GM18867 (cell line): ENCODE data around the gene MEF2A.
"Not testable (repeated sequence)": the region's sequence is repeated elsewhere in the genome, so short reads cannot be mapped to it uniquely, and the experiment has no call there.

Source experiments
- ATAC-seq: cut with Tn5 transposase; IDR thresholded peaks from one replicate; pipeline ENCODE4 v1.9.1; 2021; ENCODE audit warnings: mild to moderate bottlenecking, moderate library complexity; ENCODE audit not compliant: unreplicated experiment

Gene MEF2A

DNA sequence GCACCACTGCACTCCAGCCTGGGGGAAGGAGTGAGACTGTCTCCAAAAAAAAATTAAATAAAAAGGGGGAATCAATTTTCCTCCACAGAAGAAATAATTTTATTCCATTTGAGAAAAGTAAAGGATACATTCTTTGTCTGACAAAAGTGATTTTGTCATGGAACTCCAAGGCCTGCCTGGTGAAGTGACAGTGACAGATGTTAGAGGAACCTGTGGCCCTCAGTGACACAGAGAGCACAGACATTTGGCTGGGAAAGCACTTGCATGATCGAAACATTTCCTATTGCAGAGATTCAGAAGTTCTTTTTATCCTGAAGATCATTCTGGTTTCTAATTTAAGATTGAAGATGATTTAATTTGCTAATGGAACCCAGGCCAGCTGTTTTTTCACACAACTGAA, 161.5 kb downstream of the MEF2A start:
- no peak for ATAC-seq

DNA sequence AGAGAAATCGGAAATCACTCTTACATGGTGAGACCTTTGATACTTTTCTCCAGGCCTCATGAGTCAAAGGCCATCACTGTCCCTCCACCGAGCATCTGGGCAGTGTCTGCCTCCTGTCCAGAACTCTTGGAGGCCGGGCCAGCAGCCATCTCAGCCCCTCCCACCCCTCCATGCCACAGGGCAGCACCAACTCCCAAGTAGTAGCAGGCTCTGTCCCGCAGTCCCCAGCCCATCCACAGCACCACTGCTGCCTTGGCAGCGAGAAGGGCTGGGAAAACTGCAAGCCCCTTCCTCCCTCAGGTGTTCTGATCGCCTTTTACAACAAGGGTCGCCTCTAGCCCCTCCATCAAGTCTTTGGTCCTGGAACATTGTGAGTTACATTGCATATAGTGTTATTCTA, 161.9 kb downstream of the MEF2A start:
- no peak for ATAC-seq

DNA sequence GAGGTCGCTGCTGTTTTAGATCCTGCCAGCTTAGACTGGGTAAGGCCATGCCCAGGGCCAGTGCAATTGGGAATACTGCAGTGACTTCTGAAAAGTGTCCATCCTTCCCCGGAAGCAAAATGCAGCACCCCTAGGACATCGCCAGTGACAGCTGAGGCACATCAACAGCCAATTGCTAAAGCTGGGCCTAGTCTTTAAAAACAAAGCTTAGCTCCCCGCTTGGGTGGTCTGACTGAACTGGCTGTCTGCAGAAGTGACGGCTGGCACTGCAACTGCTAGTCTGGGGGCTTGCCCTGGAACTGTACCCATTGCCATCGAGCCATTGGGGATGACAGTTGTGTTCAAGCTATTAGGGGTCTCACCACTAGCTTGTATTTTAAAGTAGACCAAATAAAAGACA, 163.1 kb downstream of the MEF2A start:
- ATAC-seq: no peak

DNA sequence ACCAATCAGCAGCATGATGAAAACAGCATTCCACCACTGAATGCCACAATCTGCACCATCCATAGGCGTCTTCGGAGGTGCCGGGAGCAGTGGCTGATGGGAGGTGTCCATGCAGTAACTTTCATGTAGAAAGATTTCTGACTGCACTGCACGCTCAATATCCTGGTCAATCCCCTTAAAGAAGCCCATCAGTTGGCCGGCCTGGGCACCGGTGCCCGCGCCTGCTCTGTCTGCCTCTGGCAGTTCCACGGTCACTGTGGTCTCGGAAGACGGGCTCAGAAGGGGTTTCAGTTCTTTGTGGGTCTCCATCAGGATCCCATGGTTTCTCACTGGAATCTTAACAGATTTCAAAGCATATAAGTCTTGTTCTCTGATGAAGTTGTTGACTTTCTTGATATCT, 163.5 kb downstream of the MEF2A start:
- no peak for ATAC-seq

DNA sequence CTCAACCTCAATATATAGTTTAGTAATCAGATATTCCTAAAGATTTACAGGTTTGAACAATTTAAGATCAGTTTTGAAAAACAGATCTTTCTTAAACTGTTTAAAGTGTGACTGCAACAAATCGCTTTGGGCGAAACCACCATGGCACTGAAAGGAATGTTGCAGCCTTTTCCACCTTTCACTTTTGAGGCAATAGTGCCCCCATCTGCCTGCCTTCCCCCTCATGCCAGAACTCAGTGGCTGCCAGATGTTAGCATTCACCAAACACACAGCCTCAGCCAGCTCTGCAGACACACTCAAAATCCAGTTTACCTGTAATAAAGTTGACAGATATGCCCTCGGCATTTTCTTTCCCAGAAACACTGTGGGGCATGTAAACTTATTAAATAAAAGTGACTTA, 164.1 kb downstream of the MEF2A start:
- no peak for ATAC-seq

DNA sequence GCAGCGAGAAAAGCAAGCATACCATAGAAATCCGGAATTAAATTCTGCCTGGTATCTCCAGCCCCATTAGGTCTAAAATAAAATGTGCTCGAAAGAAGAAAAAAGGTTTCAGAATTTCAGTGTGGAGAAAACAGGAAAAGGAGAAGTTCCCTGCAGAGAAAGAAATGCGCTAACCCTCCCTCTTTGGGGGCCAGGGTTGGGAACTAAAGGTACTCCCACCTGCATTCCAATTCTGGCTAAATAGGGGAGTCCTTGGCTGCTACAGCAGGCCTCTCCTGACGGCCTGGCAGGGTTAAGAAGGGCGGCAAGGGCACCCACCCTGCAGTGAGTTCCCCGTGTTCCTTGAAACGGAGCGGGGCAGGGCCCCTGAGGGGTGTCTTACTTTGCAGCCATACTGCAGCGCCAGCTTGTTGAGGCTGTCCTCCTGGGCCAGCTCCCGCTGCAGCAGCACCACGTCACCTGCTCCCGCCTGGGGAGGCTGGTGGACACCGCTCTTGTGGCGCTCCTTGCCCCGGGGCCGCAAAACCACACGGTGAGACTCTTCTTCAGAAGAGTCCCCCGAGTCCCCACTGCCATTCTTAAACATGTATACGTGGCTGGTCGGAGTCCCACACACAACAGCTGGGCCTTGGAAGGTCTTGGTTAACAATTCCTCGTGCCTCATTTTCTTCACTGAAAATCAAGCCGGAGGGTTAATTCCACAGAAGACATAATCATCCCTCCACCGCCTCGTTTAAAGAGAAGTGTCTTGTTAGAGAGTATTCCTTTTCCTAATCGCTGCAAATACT, 165.7 kb downstream of the MEF2A start:
- no peak for ATAC-seq

DNA sequence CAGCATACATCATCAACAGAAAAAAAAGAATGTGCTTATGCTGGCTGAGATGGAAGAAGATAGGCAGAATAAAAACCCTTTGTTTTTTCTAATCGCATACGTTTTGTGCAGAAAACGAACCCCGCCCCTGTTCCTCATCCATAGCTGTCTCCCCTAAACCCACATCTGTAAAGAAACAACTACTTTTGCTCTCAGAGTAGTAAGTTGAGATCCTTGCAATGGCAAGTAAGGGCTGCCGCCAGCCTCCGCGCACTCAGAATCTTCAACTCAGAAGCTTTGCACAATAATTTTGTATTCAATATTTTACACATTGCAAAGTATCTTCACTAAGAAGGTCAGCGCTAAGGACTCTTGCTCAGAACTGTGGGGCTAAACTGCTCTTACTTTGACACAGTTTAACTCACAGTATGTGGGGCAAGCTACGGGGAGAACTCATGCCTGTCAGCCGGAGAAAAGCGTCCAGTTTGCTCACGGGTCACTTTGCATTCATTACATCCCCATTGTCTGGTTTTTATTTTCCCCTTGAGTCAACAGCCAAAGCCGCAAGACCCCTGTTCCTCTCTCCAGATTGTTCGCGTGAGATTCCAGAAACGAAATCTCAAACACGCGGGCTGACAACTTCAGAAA, 166.5 kb downstream of the MEF2A start:
- no peak for ATAC-seq

DNA sequence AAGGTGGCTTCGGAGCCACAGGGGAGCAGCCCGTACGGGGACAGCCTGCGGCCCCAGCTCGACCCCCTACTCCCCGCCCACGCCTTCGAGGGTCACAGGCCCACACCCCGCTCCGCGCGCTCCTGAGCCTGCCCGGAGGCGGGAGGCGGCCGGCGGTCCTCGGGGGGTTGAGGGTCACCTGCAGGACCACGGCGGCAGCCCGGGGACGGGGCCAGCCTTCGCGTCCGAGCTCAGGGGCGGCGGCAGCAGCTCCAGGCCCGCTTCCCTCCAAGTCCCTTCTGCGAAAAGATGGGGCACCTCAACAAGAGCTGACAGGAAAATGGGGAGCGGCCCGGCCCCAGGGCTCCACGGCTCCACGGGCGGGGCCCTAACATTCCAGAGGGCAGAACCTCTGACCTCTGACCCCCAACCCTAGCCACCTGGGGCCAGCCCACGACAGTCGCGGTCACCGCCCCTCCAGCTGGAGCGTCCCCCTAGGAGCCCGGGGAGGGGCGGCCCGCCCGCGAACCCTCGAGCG, 167.0 kb downstream of the MEF2A start:
- ATAC-seq: peak; percentile 1

DNA sequence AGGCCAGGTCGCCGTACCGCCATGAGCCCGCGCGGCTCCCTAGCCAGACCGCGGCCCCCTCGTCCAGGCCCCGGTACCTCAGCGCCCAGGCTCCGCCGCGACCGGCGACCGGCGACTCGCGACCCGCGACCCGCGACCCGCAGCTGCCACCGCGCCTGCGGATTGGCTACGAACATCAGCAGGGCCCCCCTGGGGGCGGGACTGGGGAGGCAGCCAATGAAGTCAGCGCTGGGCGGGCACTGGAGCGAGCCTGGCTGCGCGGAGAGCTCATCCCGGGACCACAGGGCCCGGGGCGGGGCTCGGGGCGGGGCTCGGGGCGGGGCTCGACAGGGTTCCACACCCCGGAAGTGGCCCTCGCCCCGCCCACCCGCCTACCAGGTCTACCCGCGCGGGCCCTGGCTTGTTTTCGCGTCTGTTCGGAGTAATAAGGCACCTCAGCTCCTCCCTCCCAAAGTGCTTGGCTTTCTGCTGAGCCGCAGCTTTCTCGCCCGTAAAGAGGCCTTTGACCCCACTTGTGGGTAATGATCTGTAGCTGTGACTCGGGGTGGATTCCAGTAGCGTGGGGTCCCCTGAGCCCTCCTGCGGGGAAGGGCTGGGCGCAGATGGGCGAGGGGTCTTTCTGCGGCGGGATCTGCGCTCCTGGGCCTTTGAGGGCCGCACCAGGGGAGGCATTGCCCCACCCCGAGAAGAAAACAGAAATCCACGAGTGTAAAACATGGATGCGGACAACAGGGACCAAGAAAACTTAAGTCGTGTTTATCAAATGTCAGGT, 167.7 kb downstream of the MEF2A start, which contains the start of gene LYSMD4:
TSS of gene LYSMD4 (minus strand) at position 170 of the 772 bp plus-strand sequence. CDS start 1,438 bp downstream, outside the sequence.
- peak; percentile 99 for ATAC-seq

DNA sequence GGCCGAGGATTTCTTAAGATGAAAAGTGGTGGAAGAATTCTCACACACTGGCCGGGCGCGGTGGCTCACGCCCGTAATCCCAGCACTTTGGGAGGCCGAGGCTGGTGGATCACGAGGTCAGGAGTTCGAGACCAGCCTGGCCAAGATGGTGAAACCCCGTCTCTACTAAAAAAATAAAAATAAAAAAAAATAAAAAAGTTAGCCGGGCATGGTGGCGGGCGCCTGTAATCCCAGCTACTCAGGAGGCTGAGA, 168.2 kb downstream of the MEF2A start:
- not testable (repeated sequence) for ATAC-seq

DNA sequence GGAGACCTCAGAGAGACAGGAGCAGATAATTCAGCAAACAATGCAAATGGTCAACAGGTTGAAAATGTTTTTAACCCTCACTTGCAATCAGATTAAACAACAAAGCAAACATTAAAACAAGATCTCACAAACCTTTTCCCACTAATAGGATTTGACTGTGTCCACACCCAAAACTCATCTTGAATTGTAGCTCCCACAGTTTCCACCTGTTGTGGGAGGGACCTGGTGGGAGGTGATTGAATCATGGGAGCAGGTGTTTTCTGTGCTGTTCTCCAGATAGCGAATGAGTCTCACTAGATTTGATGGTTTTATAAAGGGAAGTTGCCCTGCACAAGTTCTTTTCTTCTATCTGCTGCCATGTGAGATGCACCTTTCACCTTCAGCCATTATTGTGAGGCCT, 168.8 kb downstream of the MEF2A start:
- ATAC-seq: no peak

DNA sequence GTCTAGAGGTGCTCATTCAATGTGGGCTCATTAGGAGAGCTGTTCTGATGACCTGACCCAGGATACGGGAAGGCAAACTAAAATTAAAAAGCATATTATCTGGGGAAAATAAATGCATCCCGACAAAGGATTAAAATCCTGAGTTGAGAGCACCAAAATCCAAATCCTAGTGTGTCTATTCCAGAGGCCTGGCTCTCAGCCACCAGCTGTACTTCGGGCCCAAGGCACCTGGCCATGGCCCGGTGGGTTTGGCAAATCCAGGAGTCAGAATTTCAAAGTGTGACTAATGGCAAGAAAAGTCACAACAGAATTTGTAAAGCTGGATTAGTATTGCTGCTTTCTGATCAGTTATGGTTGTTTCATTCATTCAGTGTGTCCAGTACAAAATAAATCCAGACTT, 170.1 kb downstream of the MEF2A start:
- no peak for ATAC-seq

DNA sequence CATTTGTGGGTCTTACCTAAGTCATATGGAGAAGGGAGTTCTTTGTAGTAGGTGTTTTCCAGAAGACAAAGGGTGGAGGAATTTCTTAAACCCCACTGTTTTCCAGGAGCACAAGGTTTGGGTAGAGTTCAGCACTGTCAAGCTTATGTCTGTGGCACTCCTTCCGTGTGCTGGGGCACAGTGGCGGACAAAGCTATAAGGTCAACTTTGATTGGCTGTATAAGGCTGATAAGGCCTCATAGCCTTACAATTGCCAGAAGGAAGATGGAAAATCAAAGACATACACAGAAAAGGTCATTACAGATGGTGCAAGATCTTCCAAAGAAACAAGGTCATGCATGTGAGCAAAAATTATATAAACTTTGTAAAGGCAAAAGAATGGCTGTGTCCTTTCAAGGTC, 170.9 kb downstream of the MEF2A start:
- ATAC-seq: no peak

DNA sequence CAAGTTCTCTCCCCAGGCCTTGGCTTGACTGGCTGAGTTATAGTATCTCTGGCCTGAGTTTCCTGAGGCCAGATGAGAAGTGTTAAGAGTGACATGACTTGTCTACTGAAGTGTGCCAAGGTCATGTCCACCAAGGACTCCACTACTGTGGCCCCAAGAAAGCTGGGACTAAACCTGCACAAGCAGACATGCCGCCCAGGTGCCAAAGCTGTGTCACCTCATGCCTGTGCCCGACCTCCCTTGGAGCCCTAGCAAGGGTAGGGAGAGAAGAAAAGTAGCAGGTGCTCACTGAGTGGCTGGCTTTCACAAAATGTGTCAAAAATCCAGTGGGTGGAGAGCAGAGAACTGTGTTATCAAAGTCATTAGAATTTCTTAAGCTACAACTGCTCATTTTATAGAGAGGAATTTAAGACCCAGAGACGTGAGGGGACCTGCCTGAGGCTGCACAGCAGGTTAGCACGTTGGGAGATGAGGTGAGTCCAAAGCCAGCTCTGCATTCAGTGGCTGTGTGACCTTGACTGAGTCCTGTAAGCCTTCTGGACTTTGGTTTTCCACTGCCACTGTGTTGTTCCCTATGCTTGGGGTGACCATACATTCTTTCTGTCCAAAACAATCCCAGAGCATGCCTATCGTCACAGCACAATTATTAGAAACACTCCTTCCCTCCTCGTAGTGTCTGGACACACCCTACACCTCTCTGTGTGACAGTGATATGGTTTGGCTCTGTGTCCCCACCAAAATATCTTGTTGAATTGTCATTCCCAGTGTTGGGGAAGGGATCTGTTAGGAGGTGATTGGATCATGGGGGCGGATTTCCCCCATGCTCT, 172.4 kb downstream of the MEF2A start:
- ATAC-seq: no peak

DNA sequence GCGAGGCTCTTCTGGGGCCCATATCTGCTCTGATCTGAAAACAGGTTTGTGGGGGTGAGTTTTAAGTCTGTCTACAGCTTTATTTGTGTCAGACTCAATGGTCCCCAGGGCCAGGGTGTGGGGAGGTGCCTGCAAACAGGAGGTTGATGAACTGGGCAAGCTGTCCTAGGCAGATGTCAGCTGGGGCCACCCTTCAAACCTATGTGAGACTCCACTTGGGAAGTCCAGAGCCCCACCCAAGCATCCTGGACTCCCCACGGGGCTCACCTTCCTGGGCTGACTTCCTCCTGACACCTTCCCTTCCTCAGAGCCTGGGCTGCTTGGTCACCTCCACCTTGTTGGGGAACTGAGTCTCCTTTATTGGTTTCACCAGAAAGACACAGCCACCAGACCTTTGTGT, 176.1 kb downstream of the MEF2A start:
- ATAC-seq: no peak

DNA sequence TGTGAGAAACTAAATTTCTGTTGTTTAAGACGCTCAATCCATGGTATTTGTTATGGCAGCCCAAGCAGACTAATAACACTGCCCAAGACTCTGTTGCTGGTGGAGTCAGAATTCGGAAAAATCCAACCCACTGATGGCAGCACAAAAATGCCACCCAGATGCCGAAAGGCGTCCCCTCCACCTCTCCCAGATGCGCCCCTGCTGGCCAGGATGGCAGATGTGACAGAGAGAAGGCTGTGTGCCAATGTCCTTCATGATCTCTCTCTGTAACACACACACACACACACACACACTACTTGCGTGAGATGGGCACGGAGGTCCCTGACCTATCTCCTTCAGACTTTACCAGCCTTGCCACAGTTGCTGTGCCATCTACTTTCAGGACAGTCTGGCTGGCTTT, 178.4 kb downstream of the MEF2A start:
- ATAC-seq: no peak

DNA sequence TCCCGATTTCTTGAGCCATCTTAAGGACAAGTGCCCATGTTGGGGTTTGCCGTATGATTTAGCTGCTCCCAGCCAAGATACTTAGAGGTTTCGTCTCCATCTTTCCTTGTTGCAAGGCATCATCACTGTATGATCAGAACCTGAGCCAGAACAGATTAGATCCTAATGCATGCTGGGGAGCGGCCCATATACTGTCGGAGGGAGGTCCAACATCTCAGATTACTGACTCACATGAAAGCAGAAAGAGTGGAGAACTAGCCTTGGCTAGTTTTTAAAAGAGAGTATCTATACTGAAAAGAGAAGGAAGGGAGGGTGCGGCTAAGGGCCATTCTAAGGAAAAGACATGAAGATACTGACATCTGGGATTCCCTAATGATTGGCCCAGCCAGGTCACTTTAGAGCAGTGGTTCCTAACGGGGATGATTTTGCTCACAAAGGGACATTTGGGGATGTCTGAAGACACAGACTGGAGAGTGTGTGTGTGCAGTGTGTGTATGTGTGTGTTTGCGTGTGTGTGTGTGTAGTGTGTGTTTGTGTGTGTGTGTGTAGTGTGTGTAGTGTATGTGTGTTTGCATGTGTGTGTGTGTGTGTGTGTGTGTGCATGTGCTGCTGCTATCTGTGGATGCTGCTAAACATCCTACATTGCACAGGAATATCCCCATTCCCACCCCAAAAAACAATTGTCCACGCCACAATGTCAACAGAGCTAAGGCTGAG, 179.7 kb downstream of the MEF2A start:
- ATAC-seq: no peak

DNA sequence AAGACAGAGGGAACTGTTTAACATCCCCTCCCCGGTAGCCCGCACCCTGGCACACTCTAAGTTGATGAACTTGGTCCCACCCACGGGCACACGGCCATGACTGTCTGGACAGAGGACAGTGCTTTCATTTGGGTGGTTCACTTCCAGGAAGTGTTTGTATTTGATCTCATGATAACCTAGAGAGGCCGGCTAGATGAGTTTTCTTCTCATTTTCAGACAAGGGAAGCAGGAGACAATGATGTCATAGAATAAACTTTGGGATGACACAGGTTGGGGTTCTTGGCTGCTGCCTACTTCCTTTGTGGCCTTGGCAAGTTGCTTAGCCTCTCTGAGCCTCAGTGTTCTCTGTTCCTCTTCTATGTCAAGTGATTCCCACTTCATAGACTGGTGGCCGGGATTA, 183.6 kb downstream of the MEF2A start:
- ATAC-seq: no peak

DNA sequence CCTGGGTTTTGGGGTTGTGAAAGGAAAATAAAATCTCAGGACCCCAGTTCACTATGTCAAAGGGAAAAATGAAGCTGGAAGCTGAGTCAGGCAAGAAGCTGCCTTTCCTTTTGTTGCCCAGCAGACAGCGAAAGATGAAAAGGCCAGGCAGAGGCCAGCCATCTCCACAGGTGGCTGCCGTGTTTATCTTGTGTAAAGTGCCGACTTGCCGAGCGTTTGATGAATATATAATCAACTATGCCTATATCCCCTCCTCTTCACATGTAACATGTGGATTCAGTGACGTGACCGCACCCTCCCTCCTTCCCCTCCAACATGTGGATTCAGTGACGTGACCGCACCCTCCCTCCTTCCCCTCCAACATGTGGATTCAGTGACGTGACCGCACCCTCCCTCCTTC, 184.5 kb downstream of the MEF2A start:
- not testable (repeated sequence) for ATAC-seq

DNA sequence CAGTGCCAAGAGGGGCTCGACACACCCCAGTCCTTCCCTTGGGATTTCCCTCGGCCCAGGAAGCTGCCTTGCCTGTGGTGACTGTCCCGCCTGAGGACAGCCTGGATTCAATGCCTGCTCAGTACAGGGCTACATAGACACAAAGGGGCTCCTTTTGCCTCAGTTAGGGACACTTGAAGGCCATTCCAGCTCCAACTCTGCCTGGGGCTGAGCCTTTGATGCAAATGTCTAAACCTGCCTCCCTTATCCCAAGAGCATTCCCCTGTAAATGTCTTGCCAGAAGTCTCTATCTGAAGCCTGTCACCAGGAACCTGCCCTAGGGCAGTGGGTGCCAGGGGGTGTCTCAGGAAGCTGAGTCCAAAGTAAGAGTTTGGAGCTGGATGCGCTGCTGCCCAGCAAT, 186.8 kb downstream of the MEF2A start:
- ATAC-seq: no peak
